Natural killer cell (primary cell): ENCODE data around the gene ZNF592. TPM values are rescaled to one million over a fixed set of nuclear protein-coding genes. Genes with fewer than 3 reads are reported as not detected.

Experiments used
- ATAC-seq, 3 donors: fragments of 150-1000 bp in 2 of 3; fragments of 200-7000 bp in 1 of 3; cut with Tn5 transposase; 1 replicate in 1 of 3; 2 replicates in 2 of 3; pipeline ENCODE4 v1.10.0; 2021; ENCODE audit warnings: mild to moderate bottlenecking in 2 of 3, moderate library complexity in 2 of 3
- DNase-seq, 2 donors: peaks; one replicate each; pipeline versions ENCODE4 v3.0.0 to v3.0.0-alpha.2; 2013 to 2021; ENCODE audit warnings: mixed read lengths in 1 of 2
- H3K27ac ChIP-seq: one replicate; pipeline ENCODE4 v1.5.1; 2013; ENCODE audit warnings: mild to moderate bottlenecking, low read length
- H3K27me3 ChIP-seq: one replicate; pipeline ENCODE4 v1.6.1; 2013; ENCODE audit warnings: low read length; ENCODE audit not compliant: control insufficient read depth, insufficient read depth
- H3K36me3 ChIP-seq: one replicate; pipeline ENCODE4 v1.6.1; 2013; ENCODE audit warnings: low read length; ENCODE audit not compliant: control insufficient read depth, insufficient read depth
- H3K4me1 ChIP-seq: one replicate; pipeline ENCODE4 v1.6.1; 2013; ENCODE audit warnings: low read length; ENCODE audit not compliant: control insufficient read depth, insufficient read depth
- H3K4me3 ChIP-seq: one replicate; pipeline ENCODE4 v1.5.1; 2013; ENCODE audit warnings: low read length
- H3K9me3 ChIP-seq: one replicate; pipeline ENCODE4 v1.6.1; 2013; ENCODE audit warnings: low read length; ENCODE audit not compliant: control insufficient read depth, insufficient read depth
- H3K27ac Mint-ChIP-seq, 2 donors: one replicate each; pipeline ENCODE4 v1.8.0; 2022; ENCODE audit warnings: mild to moderate bottlenecking in 2 of 2, mixed read lengths in 2 of 2, moderate library complexity in 1 of 2
- H3K27me3 Mint-ChIP-seq, 2 donors: one replicate each; pipeline ENCODE4 v1.8.0; 2022; ENCODE audit warnings: low read depth in 2 of 2, mixed read lengths in 2 of 2
- H3K36me3 Mint-ChIP-seq: one replicate; pipeline ENCODE4 v1.8.0; 2022; ENCODE audit warnings: mixed read lengths
- H3K4me1 Mint-ChIP-seq, 2 donors: one replicate each; pipeline ENCODE4 v1.8.0; 2022; ENCODE audit warnings: mixed read lengths in 2 of 2
- H3K4me3 Mint-ChIP-seq: one replicate; pipeline ENCODE4 v1.8.0; 2022; ENCODE audit warnings: mild to moderate bottlenecking, moderate library complexity, mixed read lengths
- H3K9me3 Mint-ChIP-seq, 2 donors: one replicate each; pipeline ENCODE4 v1.8.0; 2022; ENCODE audit warnings: mixed read lengths in 2 of 2
- WGBS: methylation state at CpG from one replicate; pipeline ENCODE4 v1.1.7; 2013; ENCODE audit warnings: missing lambda C conversion rate; ENCODE audit not compliant: insufficient coverage; 5-methylcytosine and 5-hydroxymethylcytosine counted together
- intact Hi-C: fragments of 100-400 bp; cut with micrococcal nuclease; formaldehyde crosslinking; loops from one replicate; pipeline ENCODE4 v1.14.2; 2022
- total RNA-seq, 4 donors: library from RNA; stranded (reverse); fragments of 120-200 nt in 1 of 4; gene quantifications; one replicate each; pipeline versions ENCODE4 v1.2.3 to v1.2.4, GENCODE V29; 2013 to 2022
- TF ChIP-seq, protein P1 (sequence below): fragments of 200-600 bp; IDR thresholded peaks from one replicate; pipeline ENCODE4 v1.8.0; 2022; ENCODE audit warnings: antibody characterized with exemption

ZNF592 gene
- total RNA-seq, 3 donors from 2014 or later (not counting 1 experiment from before 2014, with no cell fraction given) = 38.0 to 43.8 (median 39.1) TPM

DNA sequence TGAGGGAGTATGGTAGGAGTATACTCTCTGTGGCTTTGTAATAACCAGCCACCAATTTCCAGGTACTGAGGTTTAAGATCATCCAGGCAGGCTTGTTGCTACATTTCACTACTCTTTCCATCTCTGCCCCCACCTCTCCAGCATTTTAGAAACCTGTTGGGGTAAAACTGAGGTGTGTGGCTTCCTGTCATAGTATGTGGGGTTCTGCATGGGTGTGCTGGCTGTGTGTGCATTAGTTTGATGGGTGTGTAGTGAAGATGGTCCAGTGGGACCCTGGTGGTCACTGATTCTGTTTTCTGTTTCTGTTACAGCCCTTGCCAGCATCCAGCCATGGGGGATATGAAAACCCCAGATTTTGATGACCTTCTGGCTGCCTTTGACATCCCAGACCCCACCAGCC lies 34.0 kb downstream of the ZNF592 start:
- no peak overlapping the region for H3K27ac ChIP-seq
- H3K27me3 Mint-ChIP-seq = no peaks in the 10 kb centered on the region
- intact Hi-C loops = no loop called here
- TF ChIP-seq, protein P1, sequence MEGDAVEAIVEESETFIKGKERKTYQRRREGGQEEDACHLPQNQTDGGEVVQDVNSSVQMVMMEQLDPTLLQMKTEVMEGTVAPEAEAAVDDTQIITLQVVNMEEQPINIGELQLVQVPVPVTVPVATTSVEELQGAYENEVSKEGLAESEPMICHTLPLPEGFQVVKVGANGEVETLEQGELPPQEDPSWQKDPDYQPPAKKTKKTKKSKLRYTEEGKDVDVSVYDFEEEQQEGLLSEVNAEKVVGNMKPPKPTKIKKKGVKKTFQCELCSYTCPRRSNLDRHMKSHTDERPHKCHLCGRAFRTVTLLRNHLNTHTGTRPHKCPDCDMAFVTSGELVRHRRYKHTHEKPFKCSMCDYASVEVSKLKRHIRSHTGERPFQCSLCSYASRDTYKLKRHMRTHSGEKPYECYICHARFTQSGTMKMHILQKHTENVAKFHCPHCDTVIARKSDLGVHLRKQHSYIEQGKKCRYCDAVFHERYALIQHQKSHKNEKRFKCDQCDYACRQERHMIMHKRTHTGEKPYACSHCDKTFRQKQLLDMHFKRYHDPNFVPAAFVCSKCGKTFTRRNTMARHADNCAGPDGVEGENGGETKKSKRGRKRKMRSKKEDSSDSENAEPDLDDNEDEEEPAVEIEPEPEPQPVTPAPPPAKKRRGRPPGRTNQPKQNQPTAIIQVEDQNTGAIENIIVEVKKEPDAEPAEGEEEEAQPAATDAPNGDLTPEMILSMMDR = no peak
- no peaks in the 10 kb centered on the region for H3K9me3 ChIP-seq
- ATAC-seq (no peak), DNase-seq (no peak)
- H3K4me1 Mint-ChIP-seq = peaks cover 31 to 35% of the 10 kb centered on the region in 2 donors
- peak overlapping the region in 1 of 2 donors; percentile 54 for H3K27ac Mint-ChIP-seq
- no peaks in the 10 kb centered on the region for H3K36me3 Mint-ChIP-seq
- no peaks in the 10 kb centered on the region for H3K27me3 ChIP-seq
- H3K4me1 ChIP-seq = peaks cover 26% of the 10 kb centered on the region
- no peaks in the 10 kb centered on the region for H3K9me3 Mint-ChIP-seq
- H3K4me3 ChIP-seq = no peak overlapping the region
- H3K4me3 Mint-ChIP-seq = no peak overlapping the region
- peaks cover 45% of the 10 kb centered on the region for H3K36me3 ChIP-seq

DNA sequence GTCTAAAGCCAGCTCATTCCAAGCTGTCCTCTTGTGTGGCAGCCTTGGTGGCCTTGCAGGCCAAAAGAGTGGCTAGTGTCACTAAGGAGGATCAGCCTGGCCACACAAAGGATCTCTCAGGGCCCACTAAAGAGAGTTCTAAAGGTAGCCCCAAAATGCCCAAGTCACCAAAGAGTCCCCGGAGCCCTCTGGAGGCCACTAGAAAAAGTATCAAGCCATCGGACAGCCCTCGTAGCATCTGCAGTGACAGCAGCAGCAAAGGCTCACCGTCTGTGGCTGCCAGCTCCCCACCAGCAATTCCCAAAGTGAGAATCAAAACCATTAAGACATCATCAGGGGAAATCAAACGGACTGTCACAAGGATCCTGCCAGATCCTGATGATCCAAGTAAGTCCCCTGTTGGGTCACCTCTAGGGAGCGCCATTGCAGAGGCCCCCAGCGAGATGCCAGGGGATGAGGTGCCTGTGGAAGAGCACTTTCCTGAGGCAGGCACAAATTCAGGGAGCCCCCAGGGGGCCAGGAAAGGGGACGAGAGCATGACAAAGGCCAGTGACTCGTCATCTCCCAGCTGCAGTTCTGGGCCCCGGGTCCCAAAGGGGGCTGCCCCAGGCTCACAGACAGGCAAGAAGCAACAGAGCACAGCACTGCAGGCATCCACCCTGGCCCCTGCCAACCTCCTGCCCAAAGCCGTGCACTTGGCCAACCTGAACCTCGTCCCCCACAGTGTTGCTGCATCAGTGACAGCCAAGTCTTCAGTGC lies 35.3 kb downstream of the ZNF592 start:
- no peaks in the 10 kb centered on the region for H3K9me3 ChIP-seq
- H3K4me3 Mint-ChIP-seq = no peak overlapping the region
- peaks cover 27% of the 10 kb centered on the region for H3K4me1 ChIP-seq
- peak overlapping the region; percentile 75 to 84 for H3K27ac Mint-ChIP-seq
- ATAC-seq (no peak), DNase-seq (no peak)
- H3K9me3 Mint-ChIP-seq = no peaks in the 10 kb centered on the region
- TF ChIP-seq, protein P1 = no peak
- H3K4me3 ChIP-seq = no peak overlapping the region
- no peaks in the 10 kb centered on the region for H3K27me3 Mint-ChIP-seq
- no peak overlapping the region for H3K27ac ChIP-seq
- intact Hi-C loops = no loop called here
- peaks cover 40% of the 10 kb centered on the region for H3K36me3 ChIP-seq
- H3K36me3 Mint-ChIP-seq = no peaks in the 10 kb centered on the region
- peaks cover 41 to 43% of the 10 kb centered on the region in 2 donors for H3K4me1 Mint-ChIP-seq
- no peaks in the 10 kb centered on the region for H3K27me3 ChIP-seq
- WGBS = 94% methylated on average over 12 of the region's 12 CpGs

DNA sequence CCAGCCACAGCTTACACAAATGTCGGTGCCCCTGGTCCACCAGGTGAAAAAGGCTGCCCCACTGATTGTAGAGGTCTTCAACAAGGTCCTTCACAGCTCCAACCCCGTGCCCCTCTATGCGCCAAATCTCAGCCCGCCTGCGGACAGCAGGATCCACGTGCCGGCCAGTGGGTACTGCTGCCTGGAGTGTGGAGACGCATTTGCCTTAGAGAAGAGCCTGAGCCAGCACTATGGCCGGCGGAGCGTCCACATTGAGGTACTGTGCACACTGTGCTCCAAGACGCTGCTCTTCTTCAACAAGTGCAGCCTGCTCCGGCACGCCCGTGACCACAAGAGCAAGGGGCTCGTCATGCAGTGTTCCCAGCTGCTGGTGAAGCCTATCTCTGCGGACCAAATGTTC lies 35.9 kb downstream of the ZNF592 start:
- H3K36me3 ChIP-seq = peaks cover 40% of the 10 kb centered on the region
- H3K4me3 ChIP-seq = no peak overlapping the region
- H3K27me3 ChIP-seq = no peaks in the 10 kb centered on the region
- H3K27ac ChIP-seq = no peak overlapping the region
- no peaks in the 10 kb centered on the region for H3K36me3 Mint-ChIP-seq
- no peak overlapping the region for H3K4me3 Mint-ChIP-seq
- peaks cover 27% of the 10 kb centered on the region for H3K4me1 ChIP-seq
- 97% methylated on average over 17 of the region's 17 CpGs for WGBS
- ATAC-seq = no peak
- peak overlapping the region; percentile 75 to 84 for H3K27ac Mint-ChIP-seq
- no peaks in the 10 kb centered on the region for H3K27me3 Mint-ChIP-seq
- no peaks in the 10 kb centered on the region for H3K9me3 Mint-ChIP-seq
- no peaks in the 10 kb centered on the region for H3K9me3 ChIP-seq
- intact Hi-C loops = no loop called here
- DNase-seq = no peak
- peaks cover 39 to 44% of the 10 kb centered on the region in 2 donors for H3K4me1 Mint-ChIP-seq
- TF ChIP-seq, protein P1 = no peak

DNA sequence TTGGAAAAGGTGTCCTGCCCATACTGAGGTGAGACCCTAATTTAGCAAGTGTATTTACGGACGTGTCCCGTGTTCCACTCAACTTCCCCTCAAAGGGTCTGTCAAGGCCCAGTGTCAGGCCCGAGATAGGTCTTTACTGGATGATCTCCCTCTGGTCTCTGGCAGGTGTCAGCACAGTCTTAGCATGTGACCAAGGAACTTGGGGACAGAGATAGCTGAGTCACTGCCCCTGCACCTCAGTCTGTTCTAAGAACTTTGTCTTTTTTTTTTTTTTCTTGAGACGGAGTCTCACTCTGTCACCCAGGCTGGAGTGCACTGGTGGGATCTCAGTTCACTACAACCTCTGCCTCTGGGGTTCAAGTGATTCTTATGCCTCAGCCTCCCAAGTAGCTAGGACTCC lies 36.7 kb downstream of the ZNF592 start:
- intact Hi-C loops = no loop called here
- Histone ChIP-seq H3K36me3 (peaks cover 40% of the 10 kb centered on the region), H3K4me3 (no peak overlapping the region), H3K9me3 (no peaks in the 10 kb centered on the region), H3K27me3 (no peaks in the 10 kb centered on the region), H3K4me1 (peaks cover 27% of the 10 kb centered on the region), H3K27ac (no peak overlapping the region)
- Mint-ChIP-seq H3K4me3 (no peak overlapping the region), H3K4me1 (peaks cover 38 to 39% of the 10 kb centered on the region in 2 donors), H3K27me3 (no peaks in the 10 kb centered on the region), H3K9me3 (no peaks in the 10 kb centered on the region), H3K36me3 (no peaks in the 10 kb centered on the region), H3K27ac (peak overlapping the region; percentile 75 to 84)
- DNase-seq (no peak), ATAC-seq (peak in 1 of 3 donors; percentile 18)
- TF ChIP-seq, protein P1 = no peak
- 89% methylated on average over 5 of the region's 5 CpGs for WGBS
